Cardiac septum (tissue), 1 donor: ENCODE measurements around the gene TENT4B. TPM values are rescaled to one million over a fixed set of nuclear protein-coding genes. Genes with fewer than 3 reads are reported as not detected.
"Not testable (repeated sequence)": the region's sequence is repeated elsewhere in the genome, so short reads cannot be mapped to it uniquely, and the experiment has no call there.

Experiments used
- DNase-seq: peaks from one replicate; pipeline ENCODE4 v3.0.0-alpha.2; 2020; ENCODE audit warnings: low spot score
- intact Hi-C: fragments of 100-400 bp; cut with DNase I; formaldehyde crosslinking; loops from one replicate; pipeline ENCODE4 v1.14.0; 2022
- long read RNA-seq: library from polyadenylated mRNA; unstranded; transcript quantifications from one replicate; pipeline ENCODE4 v2.0.0, GENCODE V29; 2021
- total RNA-seq: library from RNA; stranded (reverse); fragmentation: NEBNext Ultra II Directional; extraction: Animal tissue kit (Norgen Biotek cat#: 25700); gene quantifications from one replicate; pipeline ENCODE4 v1.2.1, GENCODE V29; 2021
- donor health status: DM: no; HTN: no; CAD: no.

TENT4B gene
- 9.1 TPM for total RNA-seq
- long read RNA-seq, partial matches to known transcripts, result 2 of 7 reads
- long read RNA-seq, other reads (novel, unspliced or antisense), result 5 of 7 reads

DNA sequence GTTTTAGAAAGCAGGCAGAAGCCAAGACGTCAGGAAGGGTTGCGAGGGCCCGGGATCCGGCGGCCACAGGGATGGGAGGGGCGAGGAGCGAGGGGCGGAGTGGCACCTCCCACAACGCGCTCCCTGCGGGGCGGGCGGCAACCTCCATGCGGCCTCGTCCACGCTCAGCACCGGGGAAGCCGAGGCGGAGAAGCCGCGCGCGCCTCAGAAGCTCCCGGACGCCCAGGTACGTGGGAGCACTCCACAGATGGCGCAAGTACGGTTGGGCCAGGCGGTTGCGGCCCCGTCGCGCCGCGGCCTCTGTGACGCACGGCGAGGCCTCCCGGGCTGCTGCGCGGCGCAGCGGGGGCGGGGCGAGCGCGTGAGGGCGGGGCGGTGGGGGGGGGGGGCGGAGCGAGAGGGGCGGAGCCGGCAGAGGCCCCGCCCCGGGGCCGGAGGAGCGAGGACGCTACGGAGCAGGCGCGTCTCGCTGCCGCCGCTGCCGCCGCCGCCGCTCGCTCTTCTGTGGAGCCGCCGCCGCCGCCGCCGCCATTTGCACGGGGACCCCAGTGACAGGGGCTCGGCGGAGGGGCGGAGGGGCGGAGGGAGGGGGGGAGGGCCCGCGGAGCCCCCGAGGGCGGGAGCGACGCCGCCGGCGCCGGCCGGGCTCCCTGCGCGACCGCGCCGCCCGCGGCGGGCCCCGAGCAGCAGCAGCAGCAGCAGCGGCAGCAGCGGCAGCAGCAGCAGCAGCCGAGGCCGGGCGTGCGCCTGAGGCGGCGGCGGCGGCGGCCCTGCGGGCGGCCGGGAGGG is at the start of gene TENT4B:
TSS of gene TENT4B (plus strand) at position 500 of the 789 bp plus-strand sequence. CDS start 316 bp downstream, outside the sequence.
- intact Hi-C loops, result loop anchor here (5.0 kb wide), 1 partner anchor 126 kb away; the partner anchor contains the start of gene CNEP1R1

DNA sequence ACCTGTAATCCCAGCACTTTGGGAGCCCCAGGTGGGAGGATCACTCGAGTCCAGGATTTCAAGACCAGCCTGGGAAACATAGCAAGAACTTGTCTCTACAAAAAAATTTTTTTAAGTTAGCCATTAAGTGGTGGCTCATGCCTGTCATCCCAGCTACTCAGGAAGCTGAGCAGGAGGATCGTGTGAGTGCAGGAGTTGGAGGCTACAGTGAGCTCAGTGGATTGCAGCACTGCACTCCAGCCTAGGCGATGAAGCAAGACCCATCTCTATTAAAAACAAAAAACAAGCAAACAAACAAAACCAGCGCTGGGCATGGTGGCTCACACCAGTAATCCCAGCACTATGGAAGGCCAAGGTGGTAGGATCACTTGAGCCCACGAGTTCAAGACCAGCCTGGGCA is 49.3 kb upstream of the TENT4B start:
- intact Hi-C loops, result no loop called here
- no peak for DNase-seq

More for the DNA sequence above, at the start of gene TENT4B:
- peak; percentile 95 for DNase-seq

DNA sequence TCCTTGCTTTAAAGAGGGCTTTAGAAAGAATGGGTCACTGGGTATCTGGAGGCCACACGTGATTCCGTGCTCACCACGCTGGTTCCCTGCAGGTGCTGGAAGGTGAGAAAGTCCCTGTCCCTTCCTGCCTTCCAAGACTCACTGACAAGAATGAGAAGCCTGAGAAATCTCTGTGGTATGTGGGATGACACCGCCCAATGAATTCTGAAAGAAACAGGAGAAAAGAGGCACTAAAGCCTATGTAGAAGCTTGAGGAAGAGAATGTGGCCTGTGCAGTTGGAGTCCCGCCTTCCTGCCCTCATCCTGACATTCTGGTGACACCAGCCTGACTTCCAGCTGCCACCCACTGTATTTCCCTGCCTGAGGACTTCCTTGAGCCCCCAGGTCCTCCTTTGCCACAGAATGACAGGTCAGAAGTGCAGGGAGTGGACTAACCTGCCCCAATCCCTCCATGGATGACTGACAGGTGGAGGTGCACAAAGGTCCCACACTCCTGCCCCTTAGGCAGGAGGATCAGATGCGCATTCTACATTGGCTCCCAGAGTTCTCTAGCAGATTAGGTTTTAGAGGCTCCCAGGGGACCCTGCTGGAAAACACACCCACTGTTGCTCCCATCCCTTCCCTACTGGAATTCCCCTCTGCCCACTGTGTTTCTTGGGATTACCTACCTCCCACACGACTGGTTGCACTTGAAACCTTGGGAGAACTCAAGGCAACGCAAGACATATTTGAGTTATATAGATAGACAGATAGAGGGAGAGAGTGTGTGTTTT is 38.6 kb upstream of the TENT4B start:
- intact Hi-C loops, result no loop called here
- no peak for DNase-seq

DNA sequence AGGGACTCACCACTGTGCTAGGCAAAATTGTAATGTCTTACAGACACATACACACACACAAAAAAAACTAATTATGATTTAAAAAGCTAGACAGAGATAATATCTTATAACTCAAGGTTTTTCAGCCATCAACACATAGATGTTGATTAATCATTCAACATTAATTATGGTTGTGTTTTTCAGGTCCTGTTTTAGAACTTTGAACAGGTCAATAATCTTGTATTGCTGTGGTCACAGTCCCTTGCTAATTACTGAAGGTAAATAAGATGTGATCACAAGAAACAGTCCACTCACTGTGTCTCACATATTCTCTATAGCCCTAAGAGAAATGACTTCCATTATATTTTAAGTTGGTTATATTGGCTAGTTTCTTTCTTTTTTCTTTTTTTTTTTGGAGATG is 32.4 kb upstream of the TENT4B start:
- intact Hi-C loops, result no loop called here
- no peak for DNase-seq

DNA sequence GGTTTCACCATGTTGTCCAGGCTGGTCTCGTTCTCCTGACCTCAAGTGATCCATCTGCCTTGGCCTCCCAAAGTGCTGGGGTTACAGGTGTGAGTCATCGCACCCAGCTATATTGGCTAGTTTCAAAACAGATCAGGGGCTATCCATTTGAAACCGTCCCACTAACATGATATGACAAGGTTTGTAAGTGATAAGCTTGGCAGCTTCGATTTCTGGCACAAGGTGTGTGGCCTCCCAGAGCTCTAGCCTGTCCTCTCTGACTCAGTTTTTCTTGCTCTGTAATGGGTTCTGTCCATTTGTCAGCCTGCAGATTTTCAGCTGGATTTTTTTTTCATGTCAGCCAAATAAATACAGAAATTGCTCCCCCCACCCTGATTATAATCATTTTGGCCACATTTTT is 31.8 kb upstream of the TENT4B start:
- DNase-seq, result no peak
- intact Hi-C loops, result no loop called here

DNA sequence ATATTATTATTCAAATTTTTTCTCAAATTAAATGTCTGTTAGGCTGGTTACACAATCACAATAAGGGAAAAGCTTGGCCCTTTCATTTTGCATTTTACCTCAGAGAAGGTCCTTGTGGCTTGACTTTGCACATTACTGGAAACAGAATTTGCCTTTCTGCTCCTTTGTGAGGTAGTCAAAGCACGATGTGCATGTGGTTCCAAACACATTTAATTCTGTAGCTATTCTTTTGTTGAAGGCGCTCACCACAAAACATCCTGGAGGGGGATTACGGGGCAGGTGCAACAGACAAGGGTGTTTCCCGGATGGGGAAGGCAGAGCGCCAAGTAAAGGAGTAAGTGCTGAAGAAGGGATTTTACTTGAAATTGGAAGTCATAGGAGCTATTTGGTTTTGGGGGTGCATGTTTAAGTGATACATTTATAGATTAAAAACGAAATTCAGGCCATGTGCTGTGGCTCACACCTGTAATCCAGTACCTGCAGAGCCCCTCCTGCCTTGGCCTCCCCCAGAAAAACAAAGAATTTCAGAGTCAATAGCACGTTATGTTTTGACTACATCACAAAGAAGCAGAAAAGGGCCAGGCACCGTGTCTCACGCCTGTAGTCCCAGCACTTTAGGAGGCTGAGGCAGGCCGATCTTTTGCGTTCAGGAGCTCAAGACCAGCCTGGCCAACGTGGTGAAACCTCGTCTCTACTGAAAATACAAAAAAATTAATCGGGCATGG is 31.2 kb upstream of the TENT4B start:
- intact Hi-C loops, result no loop called here
- no peak for DNase-seq

- intact Hi-C loops, result no loop called here
- DNase-seq, result no peak
These were observed 29.7 kb upstream of the TENT4B start for GRCh38 chr16:50123417-50123816.

GRCh38 chr16:50124769-50125168 is 28.3 kb upstream of the TENT4B start:
- no peak for DNase-seq
- intact Hi-C loops, result no loop called here

- DNase-seq, result no peak
- intact Hi-C loops, result no loop called here
These were observed 26.9 kb upstream of the TENT4B start for GRCh38 chr16:50126183-50126582.

- DNase-seq, intact Hi-C loops: not testable (repeated sequence)
These were observed 20.5 kb upstream of the TENT4B start for GRCh38 chr16:50132571-50132970.

GRCh38 chr16:50133214-50133613 is 19.9 kb upstream of the TENT4B start:
- intact Hi-C loops, result no loop called here
- no peak for DNase-seq

DNA sequence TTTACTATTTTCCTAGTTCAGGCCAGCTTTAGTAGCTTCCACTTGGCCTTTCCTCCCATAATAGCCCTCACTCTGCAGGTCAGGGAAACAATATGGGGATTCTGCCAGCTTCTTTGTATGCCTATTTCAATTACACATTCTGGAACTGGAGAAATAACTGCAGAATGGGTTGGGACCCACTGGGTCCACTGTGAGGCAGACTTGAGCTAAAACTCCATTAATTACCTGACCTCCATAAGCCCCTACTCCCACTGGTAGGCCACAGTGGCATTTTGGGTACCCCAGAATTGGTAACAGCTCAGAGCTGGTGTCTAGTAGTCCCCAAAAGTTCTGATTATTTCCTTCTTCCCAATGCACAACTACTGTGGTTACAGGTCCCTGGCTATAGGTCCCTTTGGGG is 16.7 kb upstream of the TENT4B start:
- DNase-seq, result no peak
- intact Hi-C loops, result no loop called here

DNA sequence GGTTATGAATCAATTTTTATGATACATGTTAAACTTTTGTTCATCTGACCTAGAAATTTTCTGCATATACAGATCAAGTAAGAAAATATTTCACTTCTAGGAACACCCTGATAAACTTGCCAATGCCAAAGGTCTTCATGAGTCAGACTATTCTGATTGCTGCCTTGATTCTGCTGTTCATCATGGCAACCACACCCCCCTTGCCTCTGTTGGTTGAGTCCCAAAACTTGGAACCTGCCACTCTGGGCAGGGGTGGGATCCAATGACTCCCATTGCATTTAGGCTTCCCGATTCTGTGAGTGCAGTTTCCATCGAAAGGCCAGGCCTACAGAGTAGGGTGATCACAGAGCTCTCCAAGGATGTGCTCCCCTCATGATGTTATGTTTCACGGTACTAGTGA is 15.8 kb upstream of the TENT4B start:
- no peak for DNase-seq
- intact Hi-C loops, result no loop called here

GRCh38 chr16:50139580-50139979 is 13.5 kb upstream of the TENT4B start:
- intact Hi-C loops, result no loop called here
- DNase-seq, result no peak

DNA sequence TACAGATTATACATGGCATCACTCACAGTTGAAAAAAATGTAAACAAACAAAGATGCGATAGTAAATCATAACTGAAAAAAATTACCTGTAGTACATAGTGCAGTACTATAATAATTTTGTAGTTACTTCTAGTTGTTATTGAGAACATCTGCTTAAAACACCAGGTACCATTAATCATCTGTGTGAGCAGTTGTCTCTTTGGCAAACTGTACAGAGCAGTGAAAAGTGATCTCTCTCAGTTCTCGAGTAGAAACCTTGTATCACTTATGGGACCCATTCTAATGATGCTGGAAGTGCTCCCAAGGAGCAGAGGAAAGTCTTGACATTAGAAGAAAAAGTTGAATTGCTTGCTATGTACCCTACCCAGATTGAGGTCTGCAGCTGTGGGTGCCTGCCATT is 8.9 kb upstream of the TENT4B start:
- DNase-seq, result no peak
- intact Hi-C loops, result no loop called here

DNA sequence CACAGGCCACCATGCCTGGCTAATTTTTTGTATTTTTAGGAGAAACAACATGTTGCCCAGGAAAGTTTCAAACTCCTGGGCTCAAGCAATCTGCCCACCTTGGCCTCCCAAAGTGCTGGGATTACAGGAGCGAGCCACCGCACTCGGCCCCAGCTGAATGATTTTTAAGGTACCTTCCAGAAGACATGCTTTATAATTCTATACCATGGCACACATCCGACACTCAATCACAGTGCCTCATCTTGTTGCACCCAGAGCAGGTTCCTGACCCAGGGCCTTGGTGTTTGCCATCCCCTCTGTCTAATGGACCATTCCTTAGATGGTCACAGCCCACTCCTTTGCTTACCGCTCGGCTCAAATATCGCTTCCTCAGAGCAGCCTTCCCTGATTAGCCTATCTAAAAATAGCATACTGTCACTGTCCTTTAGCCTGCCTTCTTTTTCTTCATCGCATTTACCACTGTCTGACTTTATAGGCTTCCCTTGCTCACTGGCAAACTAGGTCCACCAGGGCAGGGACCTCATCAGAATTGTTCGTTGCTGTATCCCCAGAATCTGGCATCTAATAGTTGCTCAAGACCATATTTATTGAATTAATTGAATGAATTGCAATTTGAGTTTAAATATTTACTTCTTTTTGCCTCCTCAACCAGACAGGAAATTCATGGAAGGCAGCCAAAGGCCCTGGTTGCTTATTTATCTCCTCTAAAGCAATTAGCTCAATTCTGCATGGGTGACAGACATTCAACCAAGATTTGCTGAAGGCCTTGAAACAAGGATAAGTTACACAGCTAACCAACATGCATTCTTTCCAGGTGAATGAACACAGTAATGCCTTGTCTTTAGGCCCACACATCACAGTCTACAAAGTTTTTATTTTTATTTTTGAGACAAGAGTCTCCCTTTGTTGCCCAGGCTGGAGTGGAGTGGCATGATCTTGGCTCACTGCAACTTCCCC is 6.3 kb upstream of the TENT4B start:
- DNase-seq, result no peak
- intact Hi-C loops, result no loop called here

- no peak for DNase-seq
- intact Hi-C loops, result loop anchor here (5.0 kb wide), 1 partner anchor 124 kb away; the partner anchor contains the start of gene CNEP1R1
These were observed 1.8 kb upstream of the TENT4B start for GRCh38 chr16:50151322-50151721.

DNA sequence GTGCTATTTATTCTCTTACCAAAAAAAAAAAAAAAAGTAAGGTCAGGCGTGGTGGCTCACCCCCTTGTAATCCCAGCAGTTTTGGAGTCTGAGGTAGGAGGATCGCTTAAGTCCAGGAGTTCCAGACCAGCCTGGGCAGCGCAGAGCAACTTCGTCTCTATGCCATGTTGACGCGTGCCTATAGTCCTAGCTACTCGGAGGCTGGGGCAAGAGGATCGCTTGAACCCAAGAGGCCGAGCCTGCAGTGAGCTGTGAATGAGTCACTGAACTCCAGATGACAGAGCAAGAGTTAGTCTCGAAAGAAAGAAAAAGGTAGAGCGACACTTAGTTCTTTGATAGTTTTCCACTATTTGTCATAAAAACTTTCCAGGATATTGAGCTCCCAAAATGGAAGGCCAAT is 1.4 kb upstream of the TENT4B start:
- no peak for DNase-seq
- intact Hi-C loops, result loop anchor here (5.0 kb wide), 1 partner anchor 124 kb away; the partner anchor contains the start of gene CNEP1R1

DNA sequence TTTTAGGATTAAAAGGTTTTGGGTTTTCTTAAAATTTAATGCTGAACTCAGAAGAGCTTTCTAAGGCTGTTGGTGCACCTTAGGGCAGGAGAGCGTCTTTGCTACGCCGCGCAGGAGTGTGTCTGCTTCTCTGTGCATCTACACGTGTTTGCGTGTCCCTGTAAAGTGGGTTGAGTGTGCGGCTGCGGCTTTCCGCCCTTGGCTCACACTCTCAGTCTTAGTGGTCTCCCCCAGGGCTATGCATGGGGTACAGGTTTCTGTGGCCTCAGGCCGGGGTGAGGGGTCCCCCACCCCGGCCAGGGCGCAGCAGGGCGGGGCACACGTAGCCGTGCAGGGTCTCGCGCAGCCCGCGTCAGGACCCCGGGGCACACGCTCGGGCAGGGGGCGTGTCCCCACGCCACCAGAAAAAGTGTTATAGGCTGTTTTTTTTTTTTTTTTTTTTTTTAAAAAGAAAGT is 727 bp upstream of the TENT4B start:
- peak; percentile 79 for DNase-seq
- intact Hi-C loops, result loop anchor here (5.0 kb wide), 1 partner anchor 125 kb away; the partner anchor contains the start of gene CNEP1R1
